Tibial nerve (tissue), 4 donors: Measurements from ENCODE around the gene OR5AL1. TPM values are rescaled to one million over a fixed set of nuclear protein-coding genes. Genes with fewer than 3 reads are reported as not detected.
"Not testable (repeated sequence)": the region's sequence is repeated elsewhere in the genome, so short reads cannot be mapped to it uniquely, and the experiment has no call there.

Experiments
- DNase-seq, 2 donors: peaks; one replicate each; pipeline ENCODE4 v3.0.0-alpha.2; 2019; ENCODE audit warnings: low spot score in 2 of 2
- H3K27ac ChIP-seq, 4 donors: fragments of 200-600 bp; sonication (generic) in 3 of 4; one replicate each; pipeline ENCODE4 v1.5.1; 2017 to 2019; ENCODE audit warnings: mild to moderate bottlenecking in 1 of 4
- H3K27me3 ChIP-seq, 2 donors: fragments of 200-600 bp; sonication (generic) in 1 of 2; one replicate each; pipeline versions ENCODE4 v1.5.1 to v1.6.0; 2017 to 2019
- H3K36me3 ChIP-seq, 3 donors: fragments of 200-600 bp; sonication (generic); one replicate each; pipeline ENCODE4 v1.5.1; 2018 to 2019
- H3K4me1 ChIP-seq, 4 donors: fragments of 200-600 bp; sonication (generic) in 3 of 4; one replicate each; pipeline ENCODE4 v1.5.1; 2017 to 2019
- H3K4me3 ChIP-seq, 4 donors: fragments of 200-600 bp; sonication (generic) in 3 of 4; one replicate each; pipeline ENCODE4 v1.5.1; 2017 to 2019; ENCODE audit warnings: mild to moderate bottlenecking in 1 of 4, moderate library complexity in 1 of 4
- H3K9me3 ChIP-seq, 4 donors: fragments of 200-600 bp; sonication (generic) in 3 of 4; one replicate each; pipeline ENCODE4 v1.5.1; 2017 to 2019
- CTCF ChIP-seq, 5 experiments: fragments of 200-600 bp in 3 of 5; fragments of 450-650 bp in 2 of 5; sonication (generic) in 3 of 5; IDR thresholded peaks; one replicate each; pipeline ENCODE4 v1.5.1; 2016 to 2019; ENCODE audit warnings: antibody characterized with exemption in 5 of 5, mild to moderate bottlenecking in 3 of 5, moderate library complexity in 2 of 5
- EP300 ChIP-seq, 2 donors: sonication (generic); formaldehyde crosslinking; IDR thresholded peaks; one replicate each; pipeline ENCODE4 v1.6.1; 2017; ENCODE audit warnings: antibody characterized with exemption in 2 of 2, mild to moderate bottlenecking in 1 of 2
- POLR2A ChIP-seq, 2 donors: fragments of 450-650 bp; IDR thresholded peaks; one replicate each; pipeline ENCODE4 v1.6.1; 2017; ENCODE audit warnings: antibody characterized with exemption in 2 of 2, mild to moderate bottlenecking in 2 of 2, moderate library complexity in 2 of 2
- WGBS, 2 donors: methylation state at CpG; one replicate each; pipeline ENCODE4 v1.1.5; 2018; 5-methylcytosine and 5-hydroxymethylcytosine counted together
- total RNA-seq, 4 donors: library from RNA; depleted of rRNA; stranded (reverse); fragments of >200 nt; gene quantifications; one replicate each; pipeline ENCODE4 v1.1.0, GENCODE V29; 2016

Gene OR5AL1
- total RNA-seq: not detected

- no peaks in the 10 kb centered on the region for H3K4me1 ChIP-seq
- H3K36me3 ChIP-seq: no peaks in the 10 kb centered on the region
- H3K27me3 ChIP-seq: no peaks in the 10 kb centered on the region
- TF ChIP-seq POLR2A (IDR thresholded peaks at IDR 0.05): no peak
- no peak for TF ChIP-seq EP300 (IDR thresholded peaks at IDR 0.05)
- TF ChIP-seq CTCF (IDR thresholded peaks at IDR 0.05): no peak
- H3K27ac ChIP-seq: no peak within 1 kb of the TSS
- no peak for DNase-seq
- WGBS, 2 donors: 75 to 79% methylated on average over 1 of the region's 1 CpG
- H3K9me3 ChIP-seq: no peaks in the 10 kb centered on the region
- no peak within 1 kb of the TSS for H3K4me3 ChIP-seq
Measured at GRCh38 chr11:56412396-56412795, at the start of gene OR5AL1. Gene OR5AL1, plus strand, starts transcription at chr11:56412696.

- 71 to 86% methylated on average over 2 of the region's 2 CpGs for WGBS, 2 donors
- H3K27me3 ChIP-seq: no peaks in the 10 kb centered on the region
- H3K9me3 ChIP-seq: no peaks in the 10 kb centered on the region
- H3K4me3 ChIP-seq: no peak within 1 kb of the TSS
- no peaks in the 10 kb centered on the region for H3K36me3 ChIP-seq
- H3K27ac ChIP-seq: no peak within 1 kb of the TSS
- TF ChIP-seq CTCF (IDR thresholded peaks at IDR 0.05) (no peak), POLR2A (IDR thresholded peaks at IDR 0.05) (no peak), EP300 (IDR thresholded peaks at IDR 0.05) (no peak)
- no peak for DNase-seq
- H3K4me1 ChIP-seq: no peaks in the 10 kb centered on the region
Measured at GRCh38 chr11:56375324-56375723, 37.2 kb upstream of the OR5AL1 start, which contains the start of gene OR8U1. Gene OR8U1, plus strand, starts transcription at chr11:56375624. Its CDS starts 0 bp downstream, at chr11:56375624.

- H3K4me3 ChIP-seq: no peak overlapping the region
- no peaks in the 10 kb centered on the region for H3K9me3 ChIP-seq
- no peaks in the 10 kb centered on the region for H3K4me1 ChIP-seq
- no peak for DNase-seq
- no peaks in the 10 kb centered on the region for H3K36me3 ChIP-seq
- H3K27me3 ChIP-seq: no peaks in the 10 kb centered on the region
- TF ChIP-seq POLR2A (IDR thresholded peaks at IDR 0.05) (no peak), CTCF (IDR thresholded peaks at IDR 0.05) (no peak), EP300 (IDR thresholded peaks at IDR 0.05) (no peak)
- WGBS, 2 donors: 84 to 90% methylated on average over 2 of the region's 2 CpGs
- no peak overlapping the region for H3K27ac ChIP-seq
Measured at GRCh38 chr11:56380120-56380519, 32.4 kb upstream of the OR5AL1 start.

GRCh38 chr11:56394381-56394780, 18.1 kb upstream of the OR5AL1 start:
- Histone ChIP-seq H3K4me1 (no peaks in the 10 kb centered on the region), H3K27me3 (no peaks in the 10 kb centered on the region), H3K4me3 (no peak overlapping the region), H3K27ac (no peak overlapping the region), H3K36me3 (no peaks in the 10 kb centered on the region), H3K9me3 (no peaks in the 10 kb centered on the region)
- no peak for DNase-seq
- TF ChIP-seq POLR2A (IDR thresholded peaks at IDR 0.05): no peak
- no peak for TF ChIP-seq EP300 (IDR thresholded peaks at IDR 0.05)
- no peak for TF ChIP-seq CTCF (IDR thresholded peaks at IDR 0.05)
- 93 to 94% methylated on average over 3 of the region's 3 CpGs for WGBS, 2 donors

- no peaks in the 10 kb centered on the region for H3K36me3 ChIP-seq
- H3K4me3 ChIP-seq: no peak overlapping the region
- 55 to 57% methylated on average over 3 of the region's 3 CpGs for WGBS, 2 donors
- no peak for DNase-seq
- no peaks in the 10 kb centered on the region for H3K9me3 ChIP-seq
- no peaks in the 10 kb centered on the region for H3K27me3 ChIP-seq
- H3K27ac ChIP-seq: no peak overlapping the region
- TF ChIP-seq POLR2A (IDR thresholded peaks at IDR 0.05) (no peak), CTCF (IDR thresholded peaks at IDR 0.05) (no peak), EP300 (IDR thresholded peaks at IDR 0.05) (no peak)
- no peaks in the 10 kb centered on the region for H3K4me1 ChIP-seq
Measured at GRCh38 chr11:56396047-56396446, 16.4 kb upstream of the OR5AL1 start.

- H3K36me3 ChIP-seq, H3K27ac ChIP-seq, H3K4me3 ChIP-seq, H3K4me1 ChIP-seq, H3K27me3 ChIP-seq, DNase-seq, H3K9me3 ChIP-seq: not testable (repeated sequence)
- WGBS, 2 donors: 84 to 85% methylated on average over 18 to 23 of the region's 27 CpGs
Measured at GRCh38 chr11:56401858-56402461, 10.5 kb upstream of the OR5AL1 start.
